T47D (cell line): ENCODE results near the gene ZNF622.

Source experiments
- DNase-seq, 2 experiments: peaks; one replicate each; pipeline versions ENCODE4 v3.0.0 to v3.0.0-alpha.2; 2011 to 2012; ENCODE audit warnings: low read depth in 1 of 2, low spot score in 1 of 2
- JUND ChIP-seq: IDR thresholded peaks from 2 replicates; pipeline ENCODE4 v1.6.1; 2012; ENCODE audit warnings: low read depth
- in situ Hi-C: cut with HindIII; loops from 2 replicates; pipeline ENCODE4 v1.10.0; 2016; ENCODE audit warnings: low sequenced_read_pairs, low pct_unique_long_range_greater_than_20kb

The ZNF622 gene

GRCh38 chr5:16412556-16412955, 53.0 kb downstream of the ZNF622 start:
- TF ChIP-seq JUND, result no peak
- DNase-seq, result no peak
- in situ Hi-C loops, result no loop called here

- TF ChIP-seq JUND, result no peak
- no peak for DNase-seq
- in situ Hi-C loops, result no loop called here
Measured at GRCh38 chr5:16411741-16412455, 53.7 kb downstream of the ZNF622 start.

GRCh38 chr5:16411235-16411634, 54.4 kb downstream of the ZNF622 start:
- no peak for TF ChIP-seq JUND
- no peak for DNase-seq
- in situ Hi-C loops, result no loop called here

GRCh38 chr5:16410338-16410737, 55.3 kb downstream of the ZNF622 start:
- in situ Hi-C loops, result no loop called here
- no peak for TF ChIP-seq JUND
- DNase-seq, result no peak

GRCh38 chr5:16406630-16407029, 59.0 kb downstream of the ZNF622 start:
- in situ Hi-C loops, result no loop called here
- TF ChIP-seq JUND, result no peak
- no peak for DNase-seq

GRCh38 chr5:16406023-16406422, 59.6 kb downstream of the ZNF622 start:
- in situ Hi-C loops, result no loop called here
- no peak for TF ChIP-seq JUND
- DNase-seq, result no peak
